Stomach smooth muscle (tissue), 2 donors: ENCODE measurements around the gene RTBDN.
A peak's percentile ranks its signal among the peaks of the same experiment; 100 is the strongest.

Source experiments
- H3K27ac ChIP-seq: one replicate; pipeline ENCODE4 v1.7.0; 2013; ENCODE audit warnings: mild to moderate bottlenecking, low read length, inconsistent platforms
- H3K27me3 ChIP-seq, 2 donors: one replicate each; pipeline ENCODE4 v1.7.0; 2013; ENCODE audit warnings: low read length in 2 of 2; ENCODE audit not compliant: insufficient read depth in 2 of 2, control insufficient read depth in 1 of 2
- H3K36me3 ChIP-seq, 2 donors: one replicate each; pipeline ENCODE4 v1.7.0; 2013; ENCODE audit warnings: low read length in 2 of 2; ENCODE audit not compliant: control insufficient read depth in 2 of 2, insufficient read depth in 2 of 2
- H3K4me1 ChIP-seq: one replicate; pipeline ENCODE4 v1.7.0; 2013; ENCODE audit warnings: low read length; ENCODE audit not compliant: control insufficient read depth, insufficient read depth
- H3K4me3 ChIP-seq, 2 donors: one replicate each; pipeline ENCODE4 v1.7.0; 2013; ENCODE audit warnings: low read length in 2 of 2
- H3K9ac ChIP-seq, 2 donors: one replicate each; pipeline ENCODE4 v1.7.0; 2013; ENCODE audit warnings: low read length in 2 of 2, mild to moderate bottlenecking in 1 of 2
- H3K9me3 ChIP-seq, 2 donors: one replicate each; pipeline ENCODE4 v1.7.0; 2013; ENCODE audit warnings: low read length in 2 of 2; ENCODE audit not compliant: control insufficient read depth in 2 of 2
- donor health status: healthy.
- donor health status: Pancreatic carcinoma.

RTBDN gene

DNA sequence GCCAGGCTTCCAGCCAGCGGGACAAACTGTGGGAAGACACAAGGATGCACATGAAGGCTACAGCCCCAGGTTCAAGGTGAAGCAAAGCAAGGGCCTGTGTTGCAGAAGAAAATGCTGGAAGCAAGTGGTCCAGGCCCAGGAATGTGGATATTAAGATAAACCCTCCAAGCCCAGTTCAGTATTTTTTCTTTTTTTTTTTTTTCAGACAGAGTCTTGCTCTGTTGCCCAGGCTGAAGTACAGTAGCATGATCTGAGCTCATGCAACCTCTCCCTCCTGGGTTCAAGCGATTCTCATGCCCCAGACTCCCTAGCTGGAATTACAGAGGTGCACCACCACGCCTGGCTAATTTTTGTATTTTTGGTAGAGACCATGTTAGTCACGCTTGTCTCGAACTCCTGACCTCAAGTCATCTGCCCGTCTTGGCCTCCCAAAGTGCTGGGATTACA lies 37.2 kb downstream of the RTBDN start:
- no peaks in the 10 kb centered on the region for H3K27me3 ChIP-seq
- peaks cover 37% of the 10 kb centered on the region for H3K4me1 ChIP-seq
- no peaks in the 10 kb centered on the region for H3K9me3 ChIP-seq
- no peak overlapping the region for H3K4me3 ChIP-seq
- peaks cover 16 to 17% of the 10 kb centered on the region in 2 donors for H3K36me3 ChIP-seq
- H3K9ac ChIP-seq: no peak overlapping the region
- peak overlapping the region; percentile 24 for H3K27ac ChIP-seq

DNA sequence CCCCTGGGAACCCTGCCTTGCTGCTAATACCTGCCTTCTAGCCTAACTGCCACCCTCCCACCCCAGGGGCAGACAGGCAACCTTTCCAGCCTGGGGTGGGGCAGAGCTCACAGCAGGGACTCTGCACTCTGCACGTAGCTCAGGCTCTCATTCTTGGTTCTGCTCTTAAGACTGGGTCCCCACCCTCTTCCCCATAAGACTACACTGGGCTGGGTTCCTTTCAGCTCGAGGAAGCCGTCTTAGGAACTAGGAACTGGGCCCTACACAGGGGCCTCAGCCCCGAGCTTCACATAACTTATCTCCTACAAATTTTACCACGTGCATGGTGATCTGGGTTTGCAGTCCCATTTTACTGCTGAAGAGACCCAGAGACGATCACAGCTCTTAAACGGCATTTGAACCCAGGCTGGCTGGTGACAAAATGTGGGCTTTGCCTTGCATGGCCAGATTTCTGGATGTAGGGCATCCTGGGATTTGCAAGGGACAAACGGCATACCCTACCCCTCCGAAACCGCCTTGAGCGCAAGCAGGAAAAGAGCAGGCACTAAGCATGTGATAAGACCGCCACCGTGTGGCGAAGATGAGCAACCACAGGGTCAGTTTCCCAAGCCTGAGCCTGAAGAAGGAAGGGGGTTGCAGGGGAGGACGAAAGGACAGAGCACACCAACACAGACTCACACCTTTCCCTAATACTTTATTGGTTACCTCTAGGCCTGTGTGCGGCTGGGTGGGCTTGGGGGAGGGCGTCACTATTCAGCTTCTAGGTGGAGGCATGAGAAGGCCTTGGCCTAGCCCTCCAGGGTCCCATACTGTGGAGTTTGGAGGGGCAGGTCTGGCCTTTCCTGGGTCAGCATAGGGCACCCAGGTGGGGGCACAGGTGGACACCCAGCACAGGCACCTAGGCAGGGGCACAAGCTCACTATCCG lies 38.0 kb downstream of the RTBDN start:
- Histone ChIP-seq H3K9me3 (no peaks in the 10 kb centered on the region), H3K36me3 (peaks cover 16 to 17% of the 10 kb centered on the region in 2 donors), H3K4me1 (peaks cover 34% of the 10 kb centered on the region), H3K4me3 (peak overlapping the region in 1 of 2 donors; percentile 54), H3K27ac (peak overlapping the region; percentile 24), H3K27me3 (no peaks in the 10 kb centered on the region), H3K9ac (peak overlapping the region in 1 of 2 donors; percentile 14)

DNA sequence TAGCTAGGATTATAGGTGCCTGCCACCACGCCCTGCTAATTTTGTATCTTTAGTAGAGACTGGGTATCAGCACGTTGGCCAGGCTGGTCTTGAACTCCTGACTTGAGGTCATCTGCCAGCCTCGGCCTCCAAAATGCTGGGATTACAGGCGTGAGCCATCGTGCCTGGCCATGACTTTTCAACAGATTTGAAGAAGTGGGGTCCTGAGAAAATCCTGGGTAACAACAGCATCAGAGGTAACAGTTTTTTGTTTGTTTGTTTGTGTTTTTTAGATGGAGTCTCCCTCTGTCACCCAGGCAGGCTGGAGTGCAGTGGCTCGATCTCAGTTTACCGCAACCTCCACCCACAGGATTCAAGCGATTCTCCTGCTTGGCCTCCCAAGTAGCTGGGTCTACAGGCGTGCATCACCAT lies 39.4 kb downstream of the RTBDN start:
- peaks cover 32% of the 10 kb centered on the region for H3K4me1 ChIP-seq
- no peak overlapping the region for H3K4me3 ChIP-seq
- peak overlapping the region; percentile 100 for H3K27ac ChIP-seq

DNA sequence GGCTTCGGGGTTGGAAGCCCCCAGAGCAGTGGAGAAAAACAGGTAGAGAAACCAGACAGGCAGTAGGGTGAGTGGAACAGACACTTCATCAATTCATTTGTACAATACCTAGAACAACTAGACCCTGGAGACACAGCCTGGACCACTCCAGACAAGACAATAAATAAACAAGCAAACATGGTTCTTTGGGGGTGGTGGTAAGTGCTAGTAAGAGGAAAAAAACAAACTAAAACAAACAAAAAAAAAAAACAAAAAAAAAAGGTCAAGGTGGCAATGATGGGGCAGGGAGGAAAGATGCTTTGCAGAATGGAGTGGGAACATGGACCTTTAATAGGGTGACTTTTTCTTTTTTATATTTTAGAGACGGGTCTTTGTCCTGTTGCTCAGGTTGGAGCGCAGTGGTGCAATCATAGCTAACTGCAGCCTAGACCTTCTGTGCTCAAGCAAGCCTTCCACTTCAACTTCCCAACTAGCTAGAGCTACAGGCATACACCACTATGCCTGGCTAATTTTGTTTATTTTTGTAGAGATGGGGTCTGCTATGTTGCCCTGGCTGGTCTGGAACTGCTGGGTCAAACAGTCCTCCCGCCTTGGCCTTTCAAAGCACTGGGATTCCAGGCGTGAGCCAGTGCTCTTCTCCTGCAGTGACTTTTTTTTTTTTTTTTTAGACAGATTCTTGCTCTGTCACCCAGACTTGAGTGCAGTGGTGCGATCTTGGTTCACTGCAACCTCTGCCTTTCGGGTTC lies 40.0 kb downstream of the RTBDN start:
- no peaks in the 10 kb centered on the region for H3K9me3 ChIP-seq
- peak overlapping the region; percentile 48 to 100 for H3K4me3 ChIP-seq
- peak overlapping the region; percentile 100 for H3K27ac ChIP-seq
- H3K36me3 ChIP-seq: peaks cover 4 to 6% of the 10 kb centered on the region in 2 donors
- peaks cover 34% of the 10 kb centered on the region for H3K4me1 ChIP-seq
- no peaks in the 10 kb centered on the region for H3K27me3 ChIP-seq
- peak overlapping the region; percentile 72 to 100 for H3K9ac ChIP-seq

More for the DNA sequence above, 39.4 kb downstream of the RTBDN start:
- H3K9ac ChIP-seq: no peak overlapping the region
- H3K9me3 ChIP-seq: no peaks in the 10 kb centered on the region
- H3K36me3 ChIP-seq: peaks cover 10 to 12% of the 10 kb centered on the region in 2 donors
- H3K27me3 ChIP-seq: no peaks in the 10 kb centered on the region

DNA sequence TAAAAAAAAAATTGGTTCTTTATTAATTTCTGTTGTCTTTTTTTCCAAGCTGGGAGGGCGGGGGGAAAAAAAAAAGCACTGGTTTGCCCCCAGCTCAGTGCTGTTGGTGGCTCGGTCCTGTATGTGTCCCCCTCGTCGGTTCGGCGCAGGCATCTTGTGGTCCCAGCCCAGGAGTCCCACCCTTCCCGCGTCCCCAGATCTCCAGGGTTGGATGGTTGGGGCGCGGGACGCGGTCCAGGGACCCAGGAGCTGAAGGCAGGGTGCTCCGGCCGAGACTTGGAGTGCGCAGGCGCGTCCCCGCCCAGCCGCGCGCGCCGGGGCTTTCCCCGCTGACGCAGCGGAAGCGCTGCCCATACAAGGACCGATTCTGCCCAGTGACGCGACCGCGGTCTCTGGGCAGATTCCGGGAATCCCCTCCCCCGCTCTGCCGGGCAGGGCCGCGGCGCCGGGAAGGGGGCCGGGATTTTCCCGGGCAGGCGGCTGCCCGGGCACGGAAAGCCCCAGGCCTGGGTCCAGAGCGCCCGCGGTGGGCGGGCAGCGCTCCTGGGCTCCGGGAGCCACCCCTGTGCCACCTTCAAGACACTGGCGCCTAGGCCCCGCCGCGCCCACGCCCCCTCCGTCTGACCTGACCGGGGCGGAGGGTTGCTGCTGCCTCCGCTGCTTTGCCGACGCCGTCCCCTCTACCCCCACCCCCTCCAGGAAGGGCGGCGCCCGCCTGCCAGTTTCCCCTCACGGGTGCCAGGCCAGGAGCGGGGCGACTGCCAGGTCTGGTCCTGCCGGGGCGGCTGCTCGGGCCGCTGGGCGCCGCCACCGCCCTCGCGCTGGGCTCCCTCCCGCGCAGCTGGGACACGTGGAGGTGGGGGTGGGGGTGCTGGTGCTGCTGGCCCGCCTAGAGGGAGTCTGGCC lies 40.8 kb downstream of the RTBDN start:
- Histone ChIP-seq H3K4me1 (peaks cover 43% of the 10 kb centered on the region), H3K27me3 (no peaks in the 10 kb centered on the region), H3K9ac (peak overlapping the region; percentile 97 to 100), H3K27ac (peak overlapping the region; percentile 100), H3K9me3 (no peaks in the 10 kb centered on the region), H3K36me3 (peaks cover 2 to 4% of the 10 kb centered on the region in 2 donors), H3K4me3 (peak overlapping the region; percentile 97 to 100)

DNA sequence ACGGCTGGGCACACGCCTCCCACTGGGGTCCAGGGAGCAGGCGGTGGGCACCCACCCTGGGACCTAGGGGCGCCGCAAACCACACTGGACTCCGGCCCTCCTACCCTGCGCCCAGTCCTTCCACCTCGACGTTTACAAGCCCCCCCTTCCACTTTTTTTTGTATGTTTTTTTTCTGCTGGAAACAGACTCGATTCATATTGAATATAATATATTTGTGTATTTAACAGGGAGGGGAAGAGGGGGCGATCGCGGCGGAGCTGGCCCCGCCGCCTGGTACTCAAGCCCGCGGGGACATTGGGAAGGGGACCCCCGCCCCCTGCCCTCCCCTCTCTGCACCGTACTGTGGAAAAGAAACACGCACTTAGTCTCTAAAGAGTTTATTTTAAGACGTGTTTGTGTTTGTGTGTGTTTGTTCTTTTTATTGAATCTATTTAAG lies 41.5 kb downstream of the RTBDN start:
- H3K4me1 ChIP-seq: peaks cover 49% of the 10 kb centered on the region

DNA sequence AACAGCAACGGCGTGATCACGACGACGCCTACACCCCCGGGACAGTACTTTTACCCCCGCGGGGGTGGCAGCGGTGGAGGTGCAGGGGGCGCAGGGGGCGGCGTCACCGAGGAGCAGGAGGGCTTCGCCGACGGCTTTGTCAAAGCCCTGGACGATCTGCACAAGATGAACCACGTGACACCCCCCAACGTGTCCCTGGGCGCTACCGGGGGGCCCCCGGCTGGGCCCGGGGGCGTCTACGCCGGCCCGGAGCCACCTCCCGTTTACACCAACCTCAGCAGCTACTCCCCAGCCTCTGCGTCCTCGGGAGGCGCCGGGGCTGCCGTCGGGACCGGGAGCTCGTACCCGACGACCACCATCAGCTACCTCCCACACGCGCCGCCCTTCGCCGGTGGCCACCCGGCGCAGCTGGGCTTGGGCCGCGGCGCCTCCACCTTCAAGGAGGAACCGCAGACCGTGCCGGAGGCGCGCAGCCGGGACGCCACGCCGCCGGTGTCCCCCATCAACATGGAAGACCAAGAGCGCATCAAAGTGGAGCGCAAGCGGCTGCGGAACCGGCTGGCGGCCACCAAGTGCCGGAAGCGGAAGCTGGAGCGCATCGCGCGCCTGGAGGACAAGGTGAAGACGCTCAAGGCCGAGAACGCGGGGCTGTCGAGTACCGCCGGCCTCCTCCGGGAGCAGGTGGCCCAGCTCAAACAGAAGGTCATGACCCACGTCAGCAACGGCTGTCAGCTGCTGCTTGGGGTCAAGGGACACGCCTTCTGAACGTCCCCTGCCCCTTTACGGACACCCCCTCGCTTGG lies 42.1 kb downstream of the RTBDN start:
- peak overlapping the region; percentile 100 for H3K27ac ChIP-seq
- peak overlapping the region; percentile 97 to 100 for H3K9ac ChIP-seq
- H3K4me1 ChIP-seq: peaks cover 49% of the 10 kb centered on the region
- H3K9me3 ChIP-seq: no peaks in the 10 kb centered on the region
- peaks cover 2 to 4% of the 10 kb centered on the region in 2 donors for H3K36me3 ChIP-seq
- H3K4me3 ChIP-seq: peak overlapping the region; percentile 97 to 100
- H3K27me3 ChIP-seq: no peaks in the 10 kb centered on the region

More for the DNA sequence above, 41.5 kb downstream of the RTBDN start:
- Histone ChIP-seq H3K9me3 (no peaks in the 10 kb centered on the region), H3K36me3 (peaks cover 2 to 4% of the 10 kb centered on the region in 2 donors), H3K27me3 (no peaks in the 10 kb centered on the region), H3K27ac (peak overlapping the region; percentile 100), H3K9ac (peak overlapping the region; percentile 97 to 100), H3K4me3 (peak overlapping the region; percentile 97 to 100)

DNA sequence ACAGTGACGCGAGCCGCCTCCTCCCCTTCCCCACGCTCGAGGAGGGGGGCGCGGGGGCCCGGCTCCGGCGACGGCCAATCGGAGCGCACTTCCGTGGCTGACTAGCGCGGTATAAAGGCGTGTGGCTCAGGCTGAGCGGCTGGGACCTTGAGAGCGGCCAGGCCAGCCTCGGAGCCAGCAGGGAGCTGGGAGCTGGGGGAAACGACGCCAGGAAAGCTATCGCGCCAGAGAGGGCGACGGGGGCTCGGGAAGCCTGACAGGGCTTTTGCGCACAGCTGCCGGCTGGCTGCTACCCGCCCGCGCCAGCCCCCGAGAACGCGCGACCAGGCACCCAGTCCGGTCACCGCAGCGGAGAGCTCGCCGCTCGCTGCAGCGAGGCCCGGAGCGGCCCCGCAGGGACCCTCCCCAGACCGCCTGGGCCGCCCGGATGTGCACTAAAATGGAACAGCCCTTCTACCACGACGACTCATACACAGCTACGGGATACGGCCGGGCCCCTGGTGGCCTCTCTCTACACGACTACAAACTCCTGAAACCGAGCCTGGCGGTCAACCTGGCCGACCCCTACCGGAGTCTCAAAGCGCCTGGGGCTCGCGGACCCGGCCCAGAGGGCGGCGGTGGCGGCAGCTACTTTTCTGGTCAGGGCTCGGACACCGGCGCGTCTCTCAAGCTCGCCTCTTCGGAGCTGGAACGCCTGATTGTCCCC lies 42.9 kb downstream of the RTBDN start, which contains the start of gene JUNB:
TSS of gene JUNB (plus strand) at position 142 of the 706 bp plus-strand sequence. CDS start at position 428, 286 bp downstream.
- Histone ChIP-seq H3K4me1 (peaks cover 49% of the 10 kb centered on the region), H3K36me3 (peaks cover 0 to 4% of the 10 kb centered on the region in 2 donors), H3K27ac (peak within 1 kb of the TSS; percentile 100), H3K4me3 (peak within 1 kb of the TSS; percentile 97 to 100), H3K27me3 (no peaks in the 10 kb centered on the region), H3K9ac (peak within 1 kb of the TSS; percentile 97 to 100), H3K9me3 (no peaks in the 10 kb centered on the region)
